GM12872 (cell line): ENCODE results near the gene SYNGR2.

Experiments
- TF ChIP-seq, protein P1 (sequence below): IDR thresholded peaks from 3 replicates; pipeline ENCODE4 v1.5.1; 2011; ENCODE audit warnings: low read depth, mild to moderate bottlenecking, low read length, moderate library complexity; ENCODE audit not compliant: insufficient read depth

Gene SYNGR2

DNA sequence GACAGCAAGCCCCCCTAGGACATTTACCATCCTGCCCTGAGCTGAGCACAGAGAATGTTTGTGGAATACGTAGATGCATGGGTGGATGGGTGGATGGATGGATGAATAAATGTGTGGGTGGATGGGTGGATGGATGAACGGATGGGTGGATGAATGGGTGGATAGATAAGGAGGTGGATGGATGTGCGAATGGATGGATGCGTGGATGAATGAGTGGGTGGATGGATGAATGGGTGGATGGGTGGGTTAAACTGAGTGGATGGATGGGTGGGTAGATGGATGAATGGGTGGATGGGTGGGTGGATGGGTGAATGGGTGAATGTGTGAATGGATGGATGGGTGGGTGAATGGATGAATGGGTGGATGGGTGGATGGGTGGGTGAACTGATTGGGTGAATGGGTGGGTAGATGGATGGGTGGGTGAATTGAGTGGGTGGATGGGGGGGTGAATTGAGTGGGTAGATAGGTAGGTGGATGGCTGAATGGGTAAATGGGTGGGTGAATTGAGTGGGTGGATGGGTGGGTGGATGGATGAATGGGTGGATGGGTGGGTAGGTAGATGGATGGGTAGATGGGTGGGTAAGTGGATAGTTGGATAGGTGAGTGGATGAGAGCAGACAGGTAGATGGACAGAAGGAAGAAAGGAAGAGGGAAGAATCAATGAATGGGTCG is 45.0 kb upstream of the SYNGR2 start:
- TF ChIP-seq, protein P1, sequence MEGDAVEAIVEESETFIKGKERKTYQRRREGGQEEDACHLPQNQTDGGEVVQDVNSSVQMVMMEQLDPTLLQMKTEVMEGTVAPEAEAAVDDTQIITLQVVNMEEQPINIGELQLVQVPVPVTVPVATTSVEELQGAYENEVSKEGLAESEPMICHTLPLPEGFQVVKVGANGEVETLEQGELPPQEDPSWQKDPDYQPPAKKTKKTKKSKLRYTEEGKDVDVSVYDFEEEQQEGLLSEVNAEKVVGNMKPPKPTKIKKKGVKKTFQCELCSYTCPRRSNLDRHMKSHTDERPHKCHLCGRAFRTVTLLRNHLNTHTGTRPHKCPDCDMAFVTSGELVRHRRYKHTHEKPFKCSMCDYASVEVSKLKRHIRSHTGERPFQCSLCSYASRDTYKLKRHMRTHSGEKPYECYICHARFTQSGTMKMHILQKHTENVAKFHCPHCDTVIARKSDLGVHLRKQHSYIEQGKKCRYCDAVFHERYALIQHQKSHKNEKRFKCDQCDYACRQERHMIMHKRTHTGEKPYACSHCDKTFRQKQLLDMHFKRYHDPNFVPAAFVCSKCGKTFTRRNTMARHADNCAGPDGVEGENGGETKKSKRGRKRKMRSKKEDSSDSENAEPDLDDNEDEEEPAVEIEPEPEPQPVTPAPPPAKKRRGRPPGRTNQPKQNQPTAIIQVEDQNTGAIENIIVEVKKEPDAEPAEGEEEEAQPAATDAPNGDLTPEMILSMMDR: no peak

DNA sequence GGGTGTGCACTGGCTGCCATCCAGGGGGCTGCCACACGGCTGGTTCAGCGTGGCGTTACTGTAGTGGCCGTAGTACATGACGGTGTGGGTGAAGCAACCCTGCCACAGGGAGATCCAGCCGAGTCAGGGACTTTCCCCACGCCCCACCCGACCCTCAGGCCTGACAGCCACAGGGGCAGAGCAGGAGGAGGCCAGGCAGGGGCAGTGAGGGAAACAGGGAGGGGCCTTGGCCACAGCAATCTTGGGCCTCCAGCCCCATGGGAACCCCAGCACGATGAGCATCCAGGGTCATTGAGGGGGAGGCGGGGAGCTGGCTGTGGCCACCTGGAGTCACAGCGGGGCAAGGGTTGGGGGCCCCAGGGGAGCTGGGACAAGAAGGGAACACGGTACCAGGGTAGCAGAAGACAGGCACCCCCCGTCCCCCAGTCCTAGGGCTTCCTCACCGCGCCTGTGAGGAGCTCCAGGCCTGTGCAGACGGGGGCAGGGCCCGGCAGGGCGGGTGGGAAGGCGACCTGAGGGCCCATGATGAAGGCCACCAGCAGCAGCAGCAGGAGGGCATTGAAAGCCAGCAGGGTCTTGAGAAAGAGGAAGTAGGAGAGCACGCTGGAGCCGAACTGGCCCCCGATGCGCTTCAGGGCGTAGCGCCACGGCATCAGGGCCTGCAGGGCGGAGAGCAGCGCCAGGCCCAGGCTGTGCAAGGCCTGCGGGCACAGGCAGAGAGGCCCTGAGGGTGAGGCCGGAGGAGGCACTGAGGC is 44.1 kb upstream of the SYNGR2 start:
- TF ChIP-seq, protein P1: no peak

DNA sequence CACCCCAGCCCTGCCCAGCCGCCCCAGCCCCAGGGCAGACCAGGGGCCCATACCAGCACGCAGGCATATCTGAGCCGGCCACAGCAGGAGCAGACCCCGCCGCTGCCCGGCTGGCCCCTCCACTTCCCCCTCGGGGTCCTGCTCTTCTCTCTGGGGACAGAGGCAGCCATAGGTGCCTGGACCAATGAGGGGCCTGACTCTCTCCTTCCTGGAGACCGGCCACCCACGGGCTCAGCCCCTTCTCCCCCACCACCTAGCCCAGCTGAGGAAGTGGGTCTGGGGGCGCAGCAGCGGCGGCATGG is 43.6 kb upstream of the SYNGR2 start:
- TF ChIP-seq, protein P1: no peak

DNA sequence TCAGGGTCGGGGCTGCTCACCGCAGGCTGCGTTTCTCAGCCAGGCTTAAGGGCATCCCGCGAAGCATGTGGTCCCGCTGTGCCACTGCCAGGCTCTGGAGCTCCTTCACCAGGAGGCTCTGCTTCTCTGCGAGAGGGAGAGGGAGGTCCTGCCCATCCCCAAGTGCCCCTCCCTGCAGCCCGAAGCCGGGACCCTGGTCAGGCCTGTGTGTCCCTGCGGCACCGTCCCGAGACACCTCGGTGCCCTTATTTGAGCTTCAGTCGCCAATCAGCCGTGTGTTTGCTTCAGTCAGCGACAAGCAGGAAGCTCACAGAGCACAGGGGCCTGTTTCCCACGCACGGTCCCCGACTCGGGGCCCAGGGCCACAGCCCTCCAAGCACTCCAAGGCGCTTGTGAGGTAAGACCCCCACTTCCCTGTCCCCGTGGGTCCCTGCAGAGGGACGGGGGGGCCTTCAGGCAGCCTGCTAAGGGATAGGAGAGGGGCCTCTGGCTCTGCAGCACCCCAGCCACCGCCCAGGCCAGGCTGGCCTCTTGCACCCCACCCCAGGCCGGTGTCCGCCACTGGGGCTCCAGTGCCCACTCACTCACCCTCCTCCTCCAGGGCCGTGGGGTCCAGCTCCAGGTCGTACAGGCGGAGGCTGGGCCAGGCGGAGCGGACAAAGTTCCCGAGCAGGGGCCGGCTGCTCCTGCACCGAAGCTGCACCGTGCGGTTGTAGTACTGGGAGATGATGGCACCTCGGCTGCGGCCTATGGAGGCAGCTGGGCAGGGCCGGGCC is 43.1 kb upstream of the SYNGR2 start:
- TF ChIP-seq, protein P1: no peak

DNA sequence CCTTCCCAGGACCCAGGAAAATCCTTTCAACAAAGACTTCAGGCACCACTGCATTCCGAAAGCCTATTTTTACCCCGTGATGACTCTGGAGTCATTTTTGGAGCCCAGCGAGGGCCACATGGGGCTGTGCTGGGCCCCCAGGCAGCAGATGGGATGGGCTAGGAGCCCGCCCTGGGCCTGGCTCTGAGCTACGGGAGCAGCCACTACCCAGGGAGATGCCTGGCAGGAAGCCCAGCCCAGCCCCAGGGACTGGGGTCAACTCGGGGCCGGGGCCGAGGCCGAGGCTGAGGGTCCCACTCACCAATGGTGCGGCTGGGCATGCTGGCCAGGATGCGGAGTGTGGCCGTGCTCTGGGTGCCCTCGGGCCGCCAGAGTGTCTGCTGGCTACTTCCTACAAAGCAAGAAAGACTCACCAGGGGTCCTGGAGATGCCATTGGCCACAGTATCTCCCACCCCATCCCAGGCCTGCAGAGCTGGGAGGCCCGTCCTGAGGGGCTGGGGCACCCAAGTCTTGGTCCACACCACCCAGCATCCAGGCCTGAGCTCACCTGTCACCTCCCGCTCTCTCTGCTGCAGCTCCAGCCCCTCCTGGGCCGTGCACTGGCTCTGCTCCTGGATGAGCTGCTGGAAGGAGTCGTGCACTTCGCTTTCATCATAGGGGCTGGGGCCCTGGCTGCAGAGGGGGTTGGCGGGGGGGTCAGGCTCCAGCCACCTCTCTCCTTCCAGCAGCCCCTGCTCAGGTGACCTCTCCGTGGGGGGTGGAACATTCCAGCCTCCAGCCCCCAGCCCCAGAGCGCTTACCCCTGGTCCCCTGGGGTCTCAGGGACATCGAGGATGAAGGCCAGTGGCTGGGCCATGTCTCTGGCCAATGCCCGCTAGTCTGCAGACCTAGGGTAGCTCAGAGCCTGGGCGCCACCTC is 42.1 kb upstream of the SYNGR2 start:
- TF ChIP-seq, protein P1: no peak

DNA sequence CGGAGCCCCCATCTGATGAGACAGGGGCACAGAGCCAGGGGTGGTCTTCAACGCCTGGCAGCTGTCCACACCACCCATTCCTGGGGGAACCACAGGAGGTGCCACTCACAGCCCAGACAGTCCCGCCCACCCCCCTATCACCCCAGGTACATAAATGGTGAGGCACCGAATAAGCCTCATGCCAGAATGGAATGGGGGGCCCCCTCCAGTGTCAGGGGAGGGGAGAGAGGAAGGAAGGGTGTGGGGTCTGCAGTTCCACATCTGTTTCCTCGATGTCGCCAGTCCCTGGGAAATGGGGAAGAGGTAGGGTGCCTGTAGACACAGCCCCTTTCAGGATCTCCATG is 41.5 kb upstream of the SYNGR2 start:
- TF ChIP-seq, protein P1: no peak
